Neural progenitor cell (in vitro differentiated cells): ENCODE data around the gene ADA. TPM values are rescaled to one million over a fixed set of nuclear protein-coding genes. Genes with fewer than 3 reads are reported as not detected.

ENCODE experiments used
- DNase-seq: peaks from one replicate; pipeline ENCODE4 v3.0.0-alpha.2; 2016; ENCODE audit warnings: low spot score
- H2AFZ ChIP-seq: fragments of 200-600 bp; sonication (generic); replicated peaks from 2 replicates; pipeline ENCODE4 v1.6.1; 2016; ENCODE audit warnings: antibody characterized with exemption
- H3F3A ChIP-seq: fragments of 200-600 bp; sonication (generic); 2 replicates; pipeline ENCODE4 v1.6.1; 2016; ENCODE audit warnings: antibody characterized with exemption, low read depth
- H3K27ac ChIP-seq: fragments of 200-600 bp; sonication (generic); 2 replicates; pipeline ENCODE4 v1.5.1; 2016; ENCODE audit warnings: mild to moderate bottlenecking
- H3K27me3 ChIP-seq: fragments of 200-600 bp; sonication (generic); 2 replicates; pipeline ENCODE4 v1.6.1; 2016; ENCODE audit warnings: mild to moderate bottlenecking, moderate library complexity
- H3K36me3 ChIP-seq: fragments of 200-600 bp; sonication (generic); 2 replicates; pipeline ENCODE4 v1.5.1; 2016
- H3K4me1 ChIP-seq: fragments of 200-600 bp; sonication (generic); 2 replicates; pipeline ENCODE4 v1.6.1; 2016; ENCODE audit warnings: mixed run types
- H3K4me2 ChIP-seq: fragments of 200-600 bp; sonication (generic); 2 replicates; pipeline ENCODE4 v1.6.1; 2016
- H3K4me3 ChIP-seq: fragments of 200-600 bp; sonication (generic); 2 replicates; pipeline ENCODE4 v1.5.1; 2016
- H3K79me2 ChIP-seq: fragments of 200-600 bp; sonication (generic); 2 replicates; pipeline ENCODE4 v1.6.1; 2016; ENCODE audit warnings: low read depth
- H3K9ac ChIP-seq: fragments of 200-600 bp; sonication (generic); 2 replicates; pipeline ENCODE4 v1.6.1; 2016
- H3K9me3 ChIP-seq: fragments of 200-600 bp; sonication (generic); 2 replicates; pipeline ENCODE4 v1.5.1; 2016; ENCODE audit warnings: low read depth
- H4K20me1 ChIP-seq: fragments of 200-600 bp; sonication (generic); 2 replicates; pipeline ENCODE4 v1.6.1; 2016; ENCODE audit warnings: low read depth
- H3K27ac Mint-ChIP-seq: 3 replicates; pipeline ENCODE4 v1.8.0; 2021; ENCODE audit warnings: mixed read lengths
- H3K27me3 Mint-ChIP-seq: 2 replicates; pipeline ENCODE4 v1.8.0; 2022; ENCODE audit warnings: low read depth, mild to moderate bottlenecking, inconsistent platforms, moderate library complexity, mixed read lengths; ENCODE audit not compliant: insufficient read depth
- H3K36me3 Mint-ChIP-seq: 3 replicates; pipeline ENCODE4 v1.8.0; 2021; ENCODE audit warnings: mixed read lengths
- H3K4me1 Mint-ChIP-seq: 3 replicates; pipeline ENCODE4 v1.8.0; 2021; ENCODE audit warnings: mixed read lengths
- H3K4me3 Mint-ChIP-seq: 3 replicates; pipeline ENCODE4 v1.8.0; 2021; ENCODE audit warnings: mild to moderate bottlenecking, moderate library complexity, mixed read lengths
- H3K9me3 Mint-ChIP-seq: 3 replicates; pipeline ENCODE4 v1.8.0; 2020; ENCODE audit warnings: mixed read lengths
- CTCF ChIP-seq: fragments of 200-600 bp; sonication (generic); IDR thresholded peaks from 2 replicates; pipeline ENCODE4 v1.5.1; 2017; ENCODE audit warnings: antibody characterized with exemption, mild to moderate bottlenecking
- EZH2 ChIP-seq: fragments of 200-600 bp; sonication (generic); IDR thresholded peaks from 2 replicates; pipeline ENCODE4 v1.6.1; 2017; ENCODE audit warnings: antibody characterized with exemption, mild to moderate bottlenecking, moderate library complexity
- EZH2phosphoT487 ChIP-seq: fragments of 200-600 bp; sonication (generic); IDR thresholded peaks from 2 replicates; pipeline ENCODE4 v1.6.1; 2017; ENCODE audit warnings: antibody characterized with exemption
- total RNA-seq: library from RNA; depleted of rRNA; stranded (reverse); fragments of >200 nt; gene quantifications from 2 replicates; pipeline ENCODE4 v1.2.3, GENCODE V29; 2015; ENCODE audit warnings: low replicate concordance

ADA gene
- total RNA-seq, 1 donor from 2014 or later = 29.7 TPM

- H3K4me3 Mint-ChIP-seq = no peak overlapping the region
- no peak overlapping the region for H3K27ac Mint-ChIP-seq
- Histone ChIP-seq H3K9ac (no peak overlapping the region), H3K4me2 (no peak overlapping the region), H3K79me2 (no peaks in the 10 kb centered on the region), H3K4me3 (no peak overlapping the region), H3F3A (no peaks in the 10 kb centered on the region), H4K20me1 (no peaks in the 10 kb centered on the region), H3K9me3 (no peaks in the 10 kb centered on the region), H3K27ac (no peak overlapping the region), H3K27me3 (no peaks in the 10 kb centered on the region), H3K4me1 (no peaks in the 10 kb centered on the region), H3K36me3 (no peaks in the 10 kb centered on the region), H2AFZ (no peak overlapping the region)
- TF ChIP-seq EZH2phosphoT487 (no peak), EZH2 (no peak)
- peaks cover 5% of the 10 kb centered on the region for H3K27me3 Mint-ChIP-seq
- DNase-seq = no peak
- H3K4me1 Mint-ChIP-seq = peaks cover 8% of the 10 kb centered on the region
- H3K9me3 Mint-ChIP-seq = no peaks in the 10 kb centered on the region
- H3K36me3 Mint-ChIP-seq = no peaks in the 10 kb centered on the region
Measured at GRCh38 chr20:44686934-44687333, 35.4 kb upstream of the ADA start.

DNA sequence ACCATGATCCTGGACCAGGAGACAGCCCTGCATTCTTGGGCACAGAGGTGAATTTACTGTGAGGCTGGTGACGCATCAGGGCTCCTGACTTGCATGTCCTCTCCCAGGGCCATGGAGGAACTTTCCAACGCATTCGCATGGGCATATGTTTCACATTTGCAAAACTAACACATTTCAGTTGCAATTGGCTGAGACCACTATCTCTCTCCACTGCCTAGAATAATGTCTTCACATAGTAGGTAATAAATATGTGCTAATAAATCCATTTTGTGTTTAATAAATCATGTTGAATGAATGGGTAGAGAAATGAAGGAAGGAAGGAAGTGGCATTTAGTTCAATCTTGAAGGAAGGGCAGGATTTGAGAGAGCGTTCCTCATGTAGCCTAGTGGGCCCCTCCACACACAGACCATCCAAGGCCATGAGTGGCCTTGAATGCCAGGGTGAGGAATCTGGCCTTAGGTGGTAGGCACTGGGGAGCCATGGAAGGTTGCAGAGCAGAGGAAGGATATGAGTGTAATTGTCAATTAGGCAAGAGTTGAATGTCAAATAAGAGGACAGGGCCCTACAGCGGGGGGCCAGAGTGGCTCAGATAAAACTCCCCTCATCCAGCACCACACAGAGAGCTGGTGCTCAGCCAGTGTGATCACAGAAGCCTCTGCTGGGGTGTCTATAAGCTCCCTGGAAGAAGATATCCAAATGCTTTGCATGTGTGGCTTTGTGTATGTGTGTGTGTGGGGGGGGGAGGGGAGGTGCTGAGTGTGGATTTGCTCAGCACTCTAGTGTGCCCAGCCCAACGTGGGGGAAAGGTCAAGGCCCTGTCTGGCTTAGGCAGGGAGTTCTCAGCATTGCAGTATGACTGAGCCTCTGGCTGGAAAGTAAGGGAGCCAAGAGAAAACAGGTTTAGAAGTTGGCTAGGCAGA lies 32.8 kb upstream of the ADA start:
- H3K4me1 Mint-ChIP-seq = peaks cover 6% of the 10 kb centered on the region
- no peak overlapping the region for H3K4me3 Mint-ChIP-seq
- Histone ChIP-seq H3K9ac (no peak overlapping the region), H3K4me1 (no peaks in the 10 kb centered on the region), H3F3A (no peaks in the 10 kb centered on the region), H3K9me3 (no peaks in the 10 kb centered on the region), H3K27me3 (no peaks in the 10 kb centered on the region), H3K27ac (no peak overlapping the region), H4K20me1 (no peaks in the 10 kb centered on the region), H3K36me3 (no peaks in the 10 kb centered on the region), H2AFZ (no peak overlapping the region), H3K79me2 (no peaks in the 10 kb centered on the region), H3K4me2 (no peak overlapping the region), H3K4me3 (no peak overlapping the region)
- no peaks in the 10 kb centered on the region for H3K9me3 Mint-ChIP-seq
- H3K27me3 Mint-ChIP-seq = peaks cover 4% of the 10 kb centered on the region
- no peak overlapping the region for H3K27ac Mint-ChIP-seq
- TF ChIP-seq EZH2phosphoT487 = no peak
- TF ChIP-seq EZH2 = no peak
- TF ChIP-seq CTCF = no peak
- no peak for DNase-seq
- no peaks in the 10 kb centered on the region for H3K36me3 Mint-ChIP-seq

- Histone ChIP-seq H3K36me3 (no peaks in the 10 kb centered on the region), H3K27me3 (no peaks in the 10 kb centered on the region), H3K79me2 (no peaks in the 10 kb centered on the region), H3K4me2 (no peak overlapping the region), H3K4me3 (no peak overlapping the region), H3F3A (no peaks in the 10 kb centered on the region), H3K9me3 (no peaks in the 10 kb centered on the region), H4K20me1 (no peaks in the 10 kb centered on the region), H3K27ac (no peak overlapping the region), H3K4me1 (peaks cover 8% of the 10 kb centered on the region), H2AFZ (no peak overlapping the region), H3K9ac (no peak overlapping the region)
- H3K4me3 Mint-ChIP-seq = no peak overlapping the region
- no peaks in the 10 kb centered on the region for H3K9me3 Mint-ChIP-seq
- DNase-seq = peak; percentile 79
- TF ChIP-seq EZH2phosphoT487 = no peak
- no peak for TF ChIP-seq EZH2
- TF ChIP-seq CTCF = peak; percentile 74
- peaks cover 4% of the 10 kb centered on the region for H3K27me3 Mint-ChIP-seq
- H3K36me3 Mint-ChIP-seq = no peaks in the 10 kb centered on the region
- H3K27ac Mint-ChIP-seq = no peak overlapping the region
- peaks cover 6% of the 10 kb centered on the region for H3K4me1 Mint-ChIP-seq
Measured at GRCh38 chr20:44683263-44684046, 32.0 kb upstream of the ADA start.
